Upper lobe of left lung (tissue), 6 donors: ENCODE results near the gene SEC61G. TPM values are rescaled to one million over a fixed set of nuclear protein-coding genes. Genes with fewer than 3 reads are reported as not detected.

Source experiments
- ATAC-seq, 2 donors: fragments of 200-7000 bp; cut with Tn5 transposase; one replicate each; pipeline ENCODE4 v1.9.1; 2022; ENCODE audit warnings: mild to moderate bottlenecking in 2 of 2, moderate library complexity in 2 of 2; ENCODE audit not compliant: low FRiP score in 2 of 2
- DNase-seq, 2 donors: peaks; one replicate each; pipeline ENCODE4 v3.0.0-alpha.2; 2019 to 2020
- H3K27ac ChIP-seq, 4 donors: fragments of 200-600 bp; sonication (generic); one replicate each; pipeline ENCODE4 v1.5.1; 2016 to 2019
- H3K27me3 ChIP-seq, 4 donors: fragments of 200-600 bp; sonication (generic); one replicate each; pipeline ENCODE4 v1.5.1; 2017 to 2019
- H3K36me3 ChIP-seq, 4 donors: fragments of 200-600 bp; sonication (generic); one replicate each; pipeline ENCODE4 v1.5.1; 2016 to 2019
- H3K4me1 ChIP-seq, 4 donors: fragments of 200-600 bp; sonication (generic); one replicate each; pipeline ENCODE4 v1.5.1; 2018 to 2019
- H3K4me3 ChIP-seq, 4 donors: fragments of 200-600 bp; sonication (generic); one replicate each; pipeline ENCODE4 v1.5.1; 2017 to 2019; ENCODE audit warnings: mild to moderate bottlenecking in 2 of 4, moderate library complexity in 1 of 4
- H3K9me3 ChIP-seq, 4 donors: fragments of 200-600 bp; sonication (generic); one replicate each; pipeline ENCODE4 v1.5.1; 2018 to 2019
- EP300 ChIP-seq, 4 donors: sonication (generic); formaldehyde crosslinking; IDR thresholded peaks; one replicate each; pipeline ENCODE4 v1.5.1; 2017; ENCODE audit warnings: antibody characterized with exemption in 4 of 4, control low read depth in 2 of 4
- POLR2A ChIP-seq, 4 donors: fragments of 450-650 bp; IDR thresholded peaks; one replicate each; pipeline ENCODE4 v1.5.1; 2016 to 2017; ENCODE audit warnings: antibody characterized with exemption in 4 of 4, mild to moderate bottlenecking in 2 of 4
- POLR2AphosphoS5 ChIP-seq, 2 donors: sonication (generic); formaldehyde crosslinking; IDR thresholded peaks; one replicate each; pipeline ENCODE4 v1.5.1; 2017; ENCODE audit warnings: antibody characterized with exemption in 2 of 2
- WGBS, 2 donors: methylation state at CpG; one replicate each; pipeline ENCODE4 v1.1.5; 2017 to 2018; 5-methylcytosine and 5-hydroxymethylcytosine counted together
- total RNA-seq, 6 donors: library from RNA; depleted of rRNA in 4 of 6; stranded (reverse); fragments of >200 nt in 4 of 6; gene quantifications; one replicate each; pipeline versions ENCODE4 v1.1.0 to v1.2.1, GENCODE V29; 2016 to 2021
- TF ChIP-seq, protein P1 (sequence below), 6 experiments: fragments of 450-650 bp in 4 of 6; fragments of 200-600 bp in 2 of 6; sonication (generic) in 2 of 6; IDR thresholded peaks; one replicate each; pipeline ENCODE4 v1.5.1; 2016 to 2019; ENCODE audit warnings: antibody characterized with exemption in 6 of 6
- donor health status: DM: no; HTN: no; CAD: no; lungs with moderate emphysema.
- donor health status: DM: no; HTN: yes; CAD: no; lungs with severe emphysema.

Gene SEC61G
- total RNA-seq, 6 donors from 2014 or later: 25.1 to 201 (median 92.5) TPM

DNA sequence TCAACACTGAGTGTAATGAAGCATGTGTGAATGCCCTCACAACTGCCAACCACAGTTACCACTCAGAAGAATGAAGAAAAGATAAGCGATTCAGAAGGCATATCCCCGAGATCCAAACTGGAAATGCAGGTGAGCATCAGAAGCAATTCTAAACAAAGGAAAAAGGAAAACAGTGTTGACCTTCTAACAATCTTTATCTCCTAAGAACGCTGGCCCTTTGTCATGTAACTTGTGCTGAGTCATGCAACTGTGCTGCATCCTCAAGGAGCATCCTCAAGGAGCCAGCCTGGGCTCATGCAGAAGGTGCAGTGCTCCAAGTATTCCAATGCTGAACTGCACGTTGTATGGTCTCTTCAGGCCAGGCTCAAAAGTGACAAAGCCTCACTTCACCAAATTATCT, 30.6 kb downstream of the SEC61G start:
- H3K27ac ChIP-seq: no peak overlapping the region
- no peaks in the 10 kb centered on the region for H3K36me3 ChIP-seq
- no peak overlapping the region for H3K4me3 ChIP-seq
- H3K27me3 ChIP-seq: no peaks in the 10 kb centered on the region
- ATAC-seq: no peak
- H3K9me3 ChIP-seq: no peaks in the 10 kb centered on the region
- no peaks in the 10 kb centered on the region for H3K4me1 ChIP-seq
- no peak for DNase-seq
- 47 to 56% methylated on average over 4 of the region's 4 CpGs for WGBS, 2 donors
- no peak for TF ChIP-seq POLR2A (IDR thresholded peaks at IDR 0.05)
- TF ChIP-seq POLR2AphosphoS5 (IDR thresholded peaks at IDR 0.05): no peak
- TF ChIP-seq, protein P1, sequence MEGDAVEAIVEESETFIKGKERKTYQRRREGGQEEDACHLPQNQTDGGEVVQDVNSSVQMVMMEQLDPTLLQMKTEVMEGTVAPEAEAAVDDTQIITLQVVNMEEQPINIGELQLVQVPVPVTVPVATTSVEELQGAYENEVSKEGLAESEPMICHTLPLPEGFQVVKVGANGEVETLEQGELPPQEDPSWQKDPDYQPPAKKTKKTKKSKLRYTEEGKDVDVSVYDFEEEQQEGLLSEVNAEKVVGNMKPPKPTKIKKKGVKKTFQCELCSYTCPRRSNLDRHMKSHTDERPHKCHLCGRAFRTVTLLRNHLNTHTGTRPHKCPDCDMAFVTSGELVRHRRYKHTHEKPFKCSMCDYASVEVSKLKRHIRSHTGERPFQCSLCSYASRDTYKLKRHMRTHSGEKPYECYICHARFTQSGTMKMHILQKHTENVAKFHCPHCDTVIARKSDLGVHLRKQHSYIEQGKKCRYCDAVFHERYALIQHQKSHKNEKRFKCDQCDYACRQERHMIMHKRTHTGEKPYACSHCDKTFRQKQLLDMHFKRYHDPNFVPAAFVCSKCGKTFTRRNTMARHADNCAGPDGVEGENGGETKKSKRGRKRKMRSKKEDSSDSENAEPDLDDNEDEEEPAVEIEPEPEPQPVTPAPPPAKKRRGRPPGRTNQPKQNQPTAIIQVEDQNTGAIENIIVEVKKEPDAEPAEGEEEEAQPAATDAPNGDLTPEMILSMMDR (IDR thresholded peaks at IDR 0.05): no peak
- TF ChIP-seq EP300 (IDR thresholded peaks at IDR 0.05): no peak

DNA sequence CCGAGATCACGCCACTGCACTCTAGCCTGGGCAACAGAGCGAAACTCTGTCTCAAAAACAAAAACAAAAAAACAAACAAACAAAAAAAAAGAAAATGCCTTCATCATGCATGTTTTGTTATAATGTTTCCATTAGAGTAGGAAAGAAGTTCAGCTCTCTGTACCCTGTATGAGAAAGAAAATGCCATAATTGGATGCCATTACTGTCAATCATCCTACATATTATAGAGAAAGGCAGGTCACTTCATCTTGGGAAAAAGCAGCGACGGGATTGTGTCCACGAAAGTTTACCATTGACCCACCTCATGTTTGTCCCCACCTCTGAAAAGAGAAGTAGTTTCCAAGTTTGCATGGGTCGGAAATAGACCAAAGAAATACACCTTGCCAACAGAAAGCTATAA, 33.8 kb downstream of the SEC61G start:
- Histone ChIP-seq H3K4me1 (no peaks in the 10 kb centered on the region), H3K27me3 (no peaks in the 10 kb centered on the region), H3K9me3 (no peaks in the 10 kb centered on the region), H3K27ac (no peak overlapping the region), H3K4me3 (no peak overlapping the region), H3K36me3 (no peaks in the 10 kb centered on the region)
- DNase-seq (no peak), ATAC-seq (no peak)
- TF ChIP-seq POLR2AphosphoS5 (IDR thresholded peaks at IDR 0.05) (no peak), POLR2A (IDR thresholded peaks at IDR 0.05) (no peak), EP300 (IDR thresholded peaks at IDR 0.05) (no peak)
- TF ChIP-seq, protein P1 (IDR thresholded peaks at IDR 0.05): no peak
- 89 to 90% methylated on average over 7 of the region's 7 CpGs for WGBS, 2 donors

DNA sequence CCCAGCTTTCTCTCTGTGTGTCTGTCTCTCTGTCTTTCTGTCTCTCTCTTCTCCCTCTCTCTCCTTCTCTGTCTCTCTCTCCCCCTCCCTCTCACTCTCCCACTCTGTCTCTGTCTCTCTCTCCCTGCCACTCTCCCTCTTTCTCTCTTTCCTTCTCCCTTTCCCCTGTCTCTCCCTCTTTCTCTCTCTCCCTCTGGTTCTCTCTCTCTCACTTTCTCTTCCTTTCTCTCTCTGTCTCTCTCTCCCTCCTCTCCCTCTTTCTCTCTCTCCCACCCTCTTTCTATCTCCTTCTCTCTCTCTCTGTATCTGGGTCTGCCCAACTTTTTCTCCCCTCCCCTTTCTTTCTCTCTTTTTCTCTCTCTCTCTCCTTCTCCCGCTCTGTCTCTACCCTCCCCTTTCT, 36.5 kb downstream of the SEC61G start:
- no peak for DNase-seq
- WGBS, 2 donors: 63 to 93% methylated on average over 1 of the region's 1 CpG
- H3K27ac ChIP-seq: no peak overlapping the region
- no peak overlapping the region for H3K4me3 ChIP-seq
- no peak for TF ChIP-seq POLR2A (IDR thresholded peaks at IDR 0.05)
- TF ChIP-seq POLR2AphosphoS5 (IDR thresholded peaks at IDR 0.05): no peak
- no peak for TF ChIP-seq EP300 (IDR thresholded peaks at IDR 0.05)
- TF ChIP-seq, protein P1 (IDR thresholded peaks at IDR 0.05): no peak
- no peak for ATAC-seq
- no peaks in the 10 kb centered on the region for H3K4me1 ChIP-seq
- no peaks in the 10 kb centered on the region for H3K27me3 ChIP-seq
- no peaks in the 10 kb centered on the region for H3K36me3 ChIP-seq
- no peaks in the 10 kb centered on the region for H3K9me3 ChIP-seq

DNA sequence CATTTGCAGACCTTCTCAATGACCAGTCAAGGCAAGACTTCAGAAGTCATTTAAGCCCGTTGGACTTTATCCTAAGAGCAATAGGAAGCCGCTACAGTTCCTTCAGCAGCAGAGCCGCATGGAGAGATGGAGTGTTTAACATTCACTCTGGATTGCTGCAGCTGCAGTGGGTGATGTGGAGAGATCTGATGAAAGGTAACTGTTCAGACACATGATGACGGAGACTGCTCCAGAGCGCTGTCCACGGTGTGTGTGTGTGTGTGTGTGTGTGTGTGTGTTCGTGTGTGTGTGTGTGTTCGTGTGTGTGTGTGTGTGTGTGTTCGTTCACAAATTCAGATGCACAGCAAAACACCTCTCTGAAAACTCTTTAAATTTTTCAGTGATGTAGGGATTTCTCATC, 37.0 kb downstream of the SEC61G start:
- 59 to 62% methylated on average over 9 of the region's 9 CpGs for WGBS, 2 donors
- no peak overlapping the region for H3K27ac ChIP-seq
- peaks cover 0 to 3% (median 0%) of the 10 kb centered on the region in 4 donors for H3K9me3 ChIP-seq
- no peak for TF ChIP-seq POLR2A (IDR thresholded peaks at IDR 0.05)
- TF ChIP-seq EP300 (IDR thresholded peaks at IDR 0.05): no peak
- TF ChIP-seq, protein P1 (IDR thresholded peaks at IDR 0.05): no peak
- TF ChIP-seq POLR2AphosphoS5 (IDR thresholded peaks at IDR 0.05): no peak
- H3K4me1 ChIP-seq: no peaks in the 10 kb centered on the region
- H3K36me3 ChIP-seq: no peaks in the 10 kb centered on the region
- no peak overlapping the region for H3K4me3 ChIP-seq
- ATAC-seq: no peak
- DNase-seq: no peak
- H3K27me3 ChIP-seq: no peaks in the 10 kb centered on the region

DNA sequence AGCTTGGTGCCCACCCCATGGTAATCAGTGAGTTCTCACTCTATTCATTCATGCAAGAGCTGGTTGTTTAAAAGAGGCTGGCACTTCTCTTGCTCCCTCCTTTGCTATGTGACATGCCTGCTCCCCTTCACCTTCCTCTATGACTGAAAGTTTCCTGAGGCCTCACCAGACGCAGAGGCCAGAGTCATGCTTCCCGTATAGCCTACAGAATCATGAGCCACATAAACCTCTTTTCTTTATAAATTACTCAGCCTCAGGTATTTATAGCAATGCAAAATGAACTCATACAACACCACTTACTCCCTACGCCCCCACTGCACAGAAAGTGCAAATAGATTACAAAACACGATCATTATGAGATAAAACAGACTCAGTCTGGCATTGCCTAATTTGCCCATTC, 39.0 kb downstream of the SEC61G start:
- ATAC-seq (no peak), DNase-seq (no peak)
- 78 to 84% methylated on average over 4 of the region's 4 CpGs for WGBS, 2 donors
- Histone ChIP-seq H3K36me3 (no peaks in the 10 kb centered on the region), H3K9me3 (peaks cover 0 to 3% (median 0%) of the 10 kb centered on the region in 4 donors), H3K27ac (no peak overlapping the region), H3K4me3 (no peak overlapping the region), H3K27me3 (no peaks in the 10 kb centered on the region), H3K4me1 (no peaks in the 10 kb centered on the region)
- no peak for TF ChIP-seq POLR2A (IDR thresholded peaks at IDR 0.05)
